Measurements from ENCODE around the gene ZDHHC13.

DNA sequence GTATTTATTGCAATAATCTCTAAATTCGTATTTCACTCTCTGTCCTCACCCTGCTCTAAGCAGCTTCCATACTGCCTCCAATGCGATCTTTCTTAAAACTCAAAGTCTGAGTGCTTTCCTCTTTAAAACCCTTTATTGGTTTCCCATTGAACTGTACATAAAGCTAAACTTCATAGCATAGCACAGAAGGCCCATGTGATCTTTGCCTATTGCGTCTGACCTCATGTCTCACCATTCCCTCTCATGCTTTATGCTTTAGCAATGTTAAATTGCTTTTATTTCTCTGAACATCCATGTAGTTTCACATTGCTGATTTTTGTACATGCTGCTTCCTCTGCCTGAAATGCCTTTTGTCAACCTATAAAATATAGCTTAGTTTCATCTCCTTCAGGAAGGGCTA lies 28.4 kb downstream of the ZDHHC13 start:
- TF ChIP-seq, protein P1, sequence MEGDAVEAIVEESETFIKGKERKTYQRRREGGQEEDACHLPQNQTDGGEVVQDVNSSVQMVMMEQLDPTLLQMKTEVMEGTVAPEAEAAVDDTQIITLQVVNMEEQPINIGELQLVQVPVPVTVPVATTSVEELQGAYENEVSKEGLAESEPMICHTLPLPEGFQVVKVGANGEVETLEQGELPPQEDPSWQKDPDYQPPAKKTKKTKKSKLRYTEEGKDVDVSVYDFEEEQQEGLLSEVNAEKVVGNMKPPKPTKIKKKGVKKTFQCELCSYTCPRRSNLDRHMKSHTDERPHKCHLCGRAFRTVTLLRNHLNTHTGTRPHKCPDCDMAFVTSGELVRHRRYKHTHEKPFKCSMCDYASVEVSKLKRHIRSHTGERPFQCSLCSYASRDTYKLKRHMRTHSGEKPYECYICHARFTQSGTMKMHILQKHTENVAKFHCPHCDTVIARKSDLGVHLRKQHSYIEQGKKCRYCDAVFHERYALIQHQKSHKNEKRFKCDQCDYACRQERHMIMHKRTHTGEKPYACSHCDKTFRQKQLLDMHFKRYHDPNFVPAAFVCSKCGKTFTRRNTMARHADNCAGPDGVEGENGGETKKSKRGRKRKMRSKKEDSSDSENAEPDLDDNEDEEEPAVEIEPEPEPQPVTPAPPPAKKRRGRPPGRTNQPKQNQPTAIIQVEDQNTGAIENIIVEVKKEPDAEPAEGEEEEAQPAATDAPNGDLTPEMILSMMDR (IDR thresholded peaks at IDR 0.05 in 8 of 11, conservative IDR thresholded peaks at IDR 0.05 in 3 of 11) = no peak
- no peak for TF ChIP-seq POLR2AphosphoS5 (IDR thresholded peaks at IDR 0.05)
- no peak for TF ChIP-seq POLR2A (IDR thresholded peaks at IDR 0.05)

All from spleen (tissue), 7 donors.